Progenitor cell of endocrine pancreas (in vitro differentiated cells): ENCODE measurements around the gene AXIN2. TPM values are rescaled to one million over a fixed set of nuclear protein-coding genes. Genes with fewer than 3 reads are reported as not detected.

Experiments
- DNase-seq: peaks from one replicate; pipeline ENCODE4 v3.0.0; 2021; ENCODE audit warnings: low spot score; ENCODE audit not compliant: unreplicated experiment
- H3K27ac Mint-ChIP-seq: 2 replicates; pipeline ENCODE4 v1.8.0; 2021; ENCODE audit warnings: mild to moderate bottlenecking, moderate library complexity, mixed read lengths
- H3K27me3 Mint-ChIP-seq: 2 replicates; pipeline ENCODE4 v1.8.0; 2021; ENCODE audit warnings: mixed read lengths
- H3K36me3 Mint-ChIP-seq: 2 replicates; pipeline ENCODE4 v1.8.0; 2022; ENCODE audit warnings: mixed read lengths; ENCODE audit not compliant: insufficient read depth
- H3K4me1 Mint-ChIP-seq: 2 replicates; pipeline ENCODE4 v1.8.0; 2021; ENCODE audit warnings: low read depth, mixed read lengths
- H3K4me3 Mint-ChIP-seq: 2 replicates; pipeline ENCODE4 v1.8.0; 2021; ENCODE audit warnings: low read depth, mild to moderate bottlenecking, moderate library complexity, mixed read lengths
- H3K9me3 Mint-ChIP-seq: 2 replicates; pipeline ENCODE4 v1.8.0; 2021; ENCODE audit warnings: low read depth, mixed read lengths
- CTCF ChIP-seq: fragments of 200-600 bp; sonication (generic); IDR thresholded peaks from one replicate; pipeline ENCODE4 v1.5.0; 2021; ENCODE audit warnings: antibody characterized with exemption, mild to moderate bottlenecking; ENCODE audit not compliant: unreplicated experiment
- total RNA-seq: library from RNA; stranded (reverse); gene quantifications from 2 replicates; pipeline ENCODE4 v1.2.1, GENCODE V29; 2021

AXIN2 gene
- total RNA-seq, 1 donor from 2014 or later: 10.2 TPM

GRCh38 chr17:65593855-65594845 lies 32.7 kb upstream of the AXIN2 start:
- no peak for DNase-seq
- no peaks in the 10 kb centered on the region for H3K36me3 Mint-ChIP-seq
- no peak overlapping the region for H3K4me3 Mint-ChIP-seq
- peaks cover 33% of the 10 kb centered on the region for H3K27me3 Mint-ChIP-seq
- no peaks in the 10 kb centered on the region for H3K9me3 Mint-ChIP-seq
- H3K4me1 Mint-ChIP-seq: peaks cover 4% of the 10 kb centered on the region
- H3K27ac Mint-ChIP-seq: no peak overlapping the region
- no peak for TF ChIP-seq CTCF

GRCh38 chr17:65593092-65593854 lies 31.8 kb upstream of the AXIN2 start:
- peaks cover 7% of the 10 kb centered on the region for H3K4me1 Mint-ChIP-seq
- no peak for DNase-seq
- no peak for TF ChIP-seq CTCF
- no peak overlapping the region for H3K4me3 Mint-ChIP-seq
- peaks cover 33% of the 10 kb centered on the region for H3K27me3 Mint-ChIP-seq
- H3K9me3 Mint-ChIP-seq: no peaks in the 10 kb centered on the region
- H3K36me3 Mint-ChIP-seq: no peaks in the 10 kb centered on the region
- no peak overlapping the region for H3K27ac Mint-ChIP-seq

GRCh38 chr17:65592125-65592965 lies 30.9 kb upstream of the AXIN2 start:
- Mint-ChIP-seq H3K27me3 (peaks cover 33% of the 10 kb centered on the region), H3K9me3 (no peaks in the 10 kb centered on the region), H3K4me1 (peaks cover 8% of the 10 kb centered on the region), H3K4me3 (no peak overlapping the region), H3K27ac (no peak overlapping the region), H3K36me3 (no peaks in the 10 kb centered on the region)
- no peak for DNase-seq
- TF ChIP-seq CTCF: no peak

- H3K9me3 Mint-ChIP-seq: no peaks in the 10 kb centered on the region
- no peak overlapping the region for H3K4me3 Mint-ChIP-seq
- H3K27me3 Mint-ChIP-seq: peaks cover 29% of the 10 kb centered on the region
- TF ChIP-seq CTCF: no peak
- no peak overlapping the region for H3K27ac Mint-ChIP-seq
- H3K36me3 Mint-ChIP-seq: no peaks in the 10 kb centered on the region
- DNase-seq: no peak
- H3K4me1 Mint-ChIP-seq: peaks cover 11% of the 10 kb centered on the region
Measured at GRCh38 chr17:65589321-65589720, 27.9 kb upstream of the AXIN2 start.
